K562 (cell line): Measurements from ENCODE around the gene ERCC2. TPM values are rescaled to one million over a fixed set of nuclear protein-coding genes. Genes with fewer than 3 reads are reported as not detected.

Source experiments
- ATAC-seq: fragments of 200-7000 bp; cut with Tn5 transposase; 3 replicates; pipeline ENCODE4 v1.9.1; 2020; ENCODE audit warnings: moderate library complexity
- BruUV-seq: library from RNA; stranded (reverse); fragments of 400-500 nt; replicated peaks from 2 replicates; lab custom pipeline; 2021; lab: Mats Ljungman, UMichigan
- CTCF ChIA-PET: fragments of 300-600 bp; formaldehyde crosslinking; extraction: SDS; loops from one replicate; lab custom pipeline; 2021; ENCODE audit warnings: low intra/inter-chr PET ratio; lab: Yijun Ruan, JAX
- POLR2A ChIA-PET: fragments of 300-600, 350-650 bp; sonication (Branson Sonifier 250); formaldehyde crosslinking; extraction: SDS; loops from one replicate; lab custom pipeline; 2021; ENCODE audit warnings: antibody characterized with exemption, inconsistent platforms; lab: Yijun Ruan, JAX
- DNase-seq, 4 experiments: peaks; one replicate each; pipeline versions ENCODE4 v3.0.0 to v3.0.0-alpha.2; 2011 to 2018; ENCODE audit warnings: low spot score in 3 of 4, mixed read lengths in 3 of 4; ENCODE audit errors: extremely low read depth in 1 of 4
- FAIRE-seq: peaks from 2 replicates; lab custom pipeline; 2011; peaks lifted over from hg19 to GRCh38; lab: Jason Lieb, UNC
- H2AFZ ChIP-seq: 2 replicates; pipeline ENCODE4 v1.6.0; 2011; ENCODE audit warnings: low read depth, low read length, control low read depth, inconsistent platforms
- H3K27ac ChIP-seq: fragments of 200-600 bp; 3 replicates; pipeline ENCODE4 v1.8.0; 2011; ENCODE audit warnings: low read depth, mild to moderate bottlenecking, control low read depth, inconsistent platforms, low read length, moderate library complexity, mixed read lengths; ENCODE audit errors: extremely low read depth
- H3K27me3 ChIP-seq, 2 experiments: fragments of 300-600 bp in 1 of 2; 2 replicates in 1 of 2; 3 replicates in 1 of 2; pipeline versions ENCODE4 v1.6.0 to v1.8.0; 2011; ENCODE audit warnings: inconsistent platforms in 2 of 2, low read length in 2 of 2, mild to moderate bottlenecking in 1 of 2, mixed read lengths in 1 of 2, moderate library complexity in 1 of 2; ENCODE audit not compliant: control insufficient read depth in 2 of 2, insufficient read depth in 2 of 2
- H3K36me3 ChIP-seq: fragments of 300-600 bp; 3 replicates; pipeline ENCODE4 v1.8.0; 2011; ENCODE audit warnings: mild to moderate bottlenecking, low read length, inconsistent platforms; ENCODE audit not compliant: control insufficient read depth, insufficient read depth
- H3K4me1 ChIP-seq, 2 experiments: fragments of 200-600 bp in 1 of 2; replicated peaks in 1 of 2; 2 replicates in 1 of 2; 3 replicates in 1 of 2; pipeline versions ENCODE4 v1.5.1 to v1.8.0; 2011; ENCODE audit warnings: inconsistent platforms in 2 of 2, low read length in 2 of 2, mild to moderate bottlenecking in 1 of 2, mixed read lengths in 1 of 2, moderate library complexity in 1 of 2; ENCODE audit not compliant: control insufficient read depth in 2 of 2, insufficient read depth in 2 of 2
- H3K4me2 ChIP-seq: 2 replicates; pipeline ENCODE4 v1.6.1; 2011; ENCODE audit warnings: low read length, control low read depth, inconsistent platforms, mixed read lengths; ENCODE audit not compliant: insufficient read depth
- H3K4me3 ChIP-seq: fragments of 200-600 bp; sonication (generic), shearing (Covaris generic); 2 replicates; pipeline ENCODE4 v1.5.1; 2016; ENCODE audit warnings: control low read depth, inconsistent platforms
- H3K79me2 ChIP-seq: fragments of 200-600 bp; 3 replicates; pipeline ENCODE4 v1.8.0; 2011; ENCODE audit warnings: low read length, inconsistent platforms; ENCODE audit not compliant: control insufficient read depth, insufficient read depth
- H3K9ac ChIP-seq, 2 experiments: 2 replicates each; pipeline versions ENCODE4 v1.6.0 to v1.6.1; 2011; ENCODE audit warnings: low read depth in 2 of 2, low read length in 2 of 2, control low read depth in 1 of 2, inconsistent platforms in 1 of 2, mild to moderate bottlenecking in 1 of 2, mixed read lengths in 1 of 2; ENCODE audit not compliant: insufficient read depth in 1 of 2
- H3K9me1 ChIP-seq: one replicate; pipeline ENCODE4 v1.6.0; 2011; ENCODE audit warnings: inconsistent platforms, mild to moderate bottlenecking, low read length, moderate library complexity; ENCODE audit not compliant: control insufficient read depth, insufficient read depth
- H3K9me3 ChIP-seq: replicated peaks from 2 replicates; pipeline ENCODE4 v1.5.1; 2011; ENCODE audit warnings: low read depth, low read length, inconsistent platforms; ENCODE audit not compliant: control insufficient read depth, insufficient read depth
- H4K20me1 ChIP-seq: replicated peaks from 2 replicates; pipeline ENCODE4 v1.6.1; 2011; ENCODE audit warnings: low read length, inconsistent platforms, mixed read lengths; ENCODE audit not compliant: control insufficient read depth, insufficient read depth
- PKNOX1 ChIP-seq: fragments of 450-650 bp; IDR thresholded peaks from 2 replicates; pipeline ENCODE4 v1.6.1; 2016
- SNIP1 ChIP-seq: fragments of 450-650 bp; IDR thresholded peaks from 2 replicates; pipeline ENCODE4 v1.7.1; 2017; ENCODE audit warnings: low read depth, mild to moderate bottlenecking
- WGBS: fragments of 100-300 bp; shearing (Covaris generic); methylation state at CpG from one replicate; pipeline ENCODE4 v1.1.6; 2016; ENCODE audit warnings: low coverage, mixed read lengths; ENCODE audit not compliant: insufficient coverage; ENCODE audit errors: missing lambda C conversion rate; 5-methylcytosine and 5-hydroxymethylcytosine counted together
- in situ Hi-C: fragments of 300-500 bp; cut with MboI; formaldehyde crosslinking; loops from 4 replicates; pipeline ENCODE4 v1.15.0; 2018; ENCODE audit warnings: inconsistent platforms, mixed read lengths
- intact Hi-C: fragments of 100-400 bp; cut with micrococcal nuclease; formaldehyde crosslinking; loops from 2 replicates; pipeline ENCODE4 v1.14.2; 2022
- polyA plus RNA-seq, 8 experiments: library from polyadenylated mRNA; depleted of rRNA in 4 of 8; stranded (reverse) in 5 of 8; unstranded in 3 of 8; fragments of >200 nt; fragmentation: Nextera tagmentation in 2 of 8; fragmentation: Illumina TruSeq in 1 of 8; extraction: Ambion mirVana in 2 of 8; extraction: Trizol in 1 of 8; gene quantifications; 2 replicates each; pipeline versions ENCODE4 v1.2.1 to v1.2.3, GENCODE V29; 2011 to 2014; ENCODE audit warnings: inconsistent platforms in 1 of 8, missing spikeins in 1 of 8
- total RNA-seq, 7 experiments: library from RNA; depleted of rRNA in 6 of 7; stranded (reverse); fragments of >200 nt in 6 of 7; fragmentation: Illumina TruSeq in 2 of 7; extraction: Trizol in 2 of 7; gene quantifications; 2 replicates each; pipeline versions ENCODE4 v1.2.1 to v1.2.3, GENCODE V29; 2011 to 2021; ENCODE audit warnings: low replicate concordance in 1 of 7
- TF ChIP-seq, protein P1 (sequence below), 2 experiments: IDR thresholded peaks in 1 of 2; conservative IDR thresholded peaks in 1 of 2; 2 replicates each; pipeline ENCODE4 v1.6.1; 2016; ENCODE audit warnings: low read depth in 2 of 2, mild to moderate bottlenecking in 1 of 2, missing compliant biosample characterization in 1 of 2, missing genetic modification characterization in 1 of 2, moderate library complexity in 1 of 2

The ERCC2 gene
- total and polyA plus RNA-seq, 9 of the 15 experiments (the other 6 are each of a cell fraction or from before 2014, with no cell fraction given), result 2.2 to 55.9 (median 23.4) TPM

GRCh38 chr19:45305421-45305820, 65.0 kb downstream of the ERCC2 start:
- H3K9me1 ChIP-seq, result no peaks in the 10 kb centered on the region
- intact Hi-C loops (no loop called here), in situ Hi-C loops (no loop called here)
- BruUV-seq, result no TSS peak
- H3K4me1 ChIP-seq, result peaks cover 8 to 22% of the 10 kb centered on the region in 2 experiments; a peak in 4 of 5 replicates
- peak in 2 of 4 experiments; percentile 30 to 51 for DNase-seq
- H3K9ac ChIP-seq, result no peak overlapping the region
- ChIA-PET POLR2A (interaction anchor here (1.1 to 1.5 kb wide), 2 partner anchors 13 to 36 kb away, joined by 5 to 6 read pairs; no protein-coding TSS in a partner anchor), CTCF (no interaction called here)
- H3K4me2 ChIP-seq, result no peak overlapping the region
- FAIRE-seq, result no peak
- no peaks in the 10 kb centered on the region for H3K36me3 ChIP-seq
- H2AFZ ChIP-seq, result no peak overlapping the region
- H3K9me3 ChIP-seq, result 0 out of 2 replicates have a peak, but pooled peaks cover 2% of the 10 kb centered on the region
- no peak overlapping the region for H3K27ac ChIP-seq
- TF ChIP-seq, protein P1, sequence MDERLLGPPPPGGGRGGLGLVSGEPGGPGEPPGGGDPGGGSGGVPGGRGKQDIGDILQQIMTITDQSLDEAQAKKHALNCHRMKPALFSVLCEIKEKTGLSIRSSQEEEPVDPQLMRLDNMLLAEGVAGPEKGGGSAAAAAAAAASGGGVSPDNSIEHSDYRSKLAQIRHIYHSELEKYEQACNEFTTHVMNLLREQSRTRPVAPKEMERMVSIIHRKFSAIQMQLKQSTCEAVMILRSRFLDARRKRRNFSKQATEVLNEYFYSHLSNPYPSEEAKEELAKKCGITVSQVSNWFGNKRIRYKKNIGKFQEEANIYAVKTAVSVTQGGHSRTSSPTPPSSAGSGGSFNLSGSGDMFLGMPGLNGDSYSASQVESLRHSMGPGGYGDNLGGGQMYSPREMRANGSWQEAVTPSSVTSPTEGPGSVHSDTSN (CRISPR knock-in tag; IDR thresholded peaks at IDR 0.05; ENCODE audit: low read depth), result no peak
- TF ChIP-seq, protein P1 (tag; conservative IDR thresholded peaks at IDR 0.05; ENCODE audit: low read depth), result peak; percentile 52
- peak; percentile 95 for TF ChIP-seq PKNOX1
- TF ChIP-seq SNIP1, result no peak
- no peaks in the 10 kb centered on the region for H3K79me2 ChIP-seq
- no peaks in the 10 kb centered on the region for H4K20me1 ChIP-seq
- H3K27me3 ChIP-seq, result no peaks in the 10 kb centered on the region
- no peak for ATAC-seq
- 35% methylated on average over 5 of the region's 5 CpGs for WGBS
- H3K4me3 ChIP-seq, result no peak overlapping the region
